AG10803 (cell line): ENCODE data around the gene CTSE.

Source experiments
- DNase-seq: peaks from one replicate; pipeline ENCODE4 v3.0.0; 2010; ENCODE audit warnings: low read depth
- H3K4me3 ChIP-seq: 2 replicates; pipeline ENCODE4 v1.5.1; 2011; ENCODE audit warnings: mild to moderate bottlenecking, low read length, control low read depth
- CTCF ChIP-seq: conservative IDR thresholded peaks from 2 replicates; pipeline ENCODE4 v1.5.1; 2011; ENCODE audit warnings: mild to moderate bottlenecking, low read length, control low read depth, inconsistent platforms

CTSE gene

GRCh38 chr1:206039046-206039973 lies 15.6 kb upstream of the CTSE start:
- DNase-seq: no peak
- TF ChIP-seq CTCF: no peak
- H3K4me3 ChIP-seq: no peak overlapping the region

- no peak overlapping the region for H3K4me3 ChIP-seq
- DNase-seq: no peak
- no peak for TF ChIP-seq CTCF
Measured at GRCh38 chr1:206037581-206037980, 13.9 kb upstream of the CTSE start.

GRCh38 chr1:206036663-206037455 lies 13.2 kb upstream of the CTSE start:
- H3K4me3 ChIP-seq: no peak overlapping the region
- no peak for DNase-seq
- no peak for TF ChIP-seq CTCF

GRCh38 chr1:206035027-206035426 lies 11.3 kb upstream of the CTSE start:
- no peak overlapping the region for H3K4me3 ChIP-seq
- no peak for DNase-seq
- no peak for TF ChIP-seq CTCF

GRCh38 chr1:206032380-206033140 lies 8.9 kb upstream of the CTSE start:
- DNase-seq: no peak
- TF ChIP-seq CTCF: no peak
- H3K4me3 ChIP-seq: no peak overlapping the region

GRCh38 chr1:206030714-206031113 lies 7.0 kb upstream of the CTSE start:
- no peak overlapping the region for H3K4me3 ChIP-seq
- peak; percentile 96 for TF ChIP-seq CTCF
- peak; percentile 62 for DNase-seq
